ENCODE measurements around the gene EDN2. TPM values are rescaled to one million over a fixed set of nuclear protein-coding genes. Genes with fewer than 3 reads are reported as not detected.

Gene EDN2
- total and polyA plus RNA-seq, 2 of the 8 experiments (the other 6 are each of a cell fraction or from before 2014, with no cell fraction given) = 0.32 to 0.39 TPM

- TF ChIP-seq NANOG (IDR thresholded peaks at IDR 0.05; ENCODE audit: insufficient read depth, low read depth, low read length, poor library complexity, severe bottlenecking) (peak; percentile 60), BRCA1 (IDR thresholded peaks at IDR 0.05; ENCODE audit: low read depth, low read length) (no peak), HDAC6 (IDR thresholded peaks at IDR 0.05; ENCODE audit: low read depth, low read length) (no peak), RFX5 (IDR thresholded peaks at IDR 0.05; ENCODE audit: borderline replicate concordance, low read depth, low read length) (no peak), JUN (IDR thresholded peaks at IDR 0.05; ENCODE audit: low read depth, low read length) (no peak), SIN3A (conservative IDR thresholded peaks at IDR 0.05 in 1 of 2, IDR thresholded peaks at IDR 0.05 in 1 of 2; ENCODE audit: low read depth in 1 of 2, low read length in 2 of 2) (0 out of 4 replicates have a peak, but pooled peaks of 1 of the 2 experiments have one; percentile 47), POLR2A (IDR thresholded peaks at IDR 0.05; ENCODE audit: control extremely low read depth in 1 of 2, low read depth in 2 of 2, low read length in 2 of 2) (no peak), NRF1 (IDR thresholded peaks at IDR 0.05; ENCODE audit: low read depth, low read length) (no peak)
Observed at GRCh38 chr1:41516168-41517061, 31.9 kb upstream of the EDN2 start (continued).
